PC-9 (cell line): Measurements from ENCODE around the gene PCDH1. TPM values are rescaled to one million over a fixed set of nuclear protein-coding genes. Genes with fewer than 3 reads are reported as not detected.

ENCODE experiments used
- BruUV-seq: library from RNA; stranded (reverse); fragments of 400-500 nt; replicated peaks from 2 replicates; lab custom pipeline; 2021; lab: Mats Ljungman, UMichigan
- CTCF ChIA-PET: fragments of 300-600 bp; sonication (Branson Sonifier 250); formaldehyde crosslinking; loops from one replicate; lab custom pipeline; 2022; ENCODE audit warnings: antibody characterized with exemption; lab: Charles Lee
- POLR2A ChIA-PET: fragments of 300-600 bp; sonication (Branson Sonifier 250); formaldehyde crosslinking; loops from one replicate; lab custom pipeline; 2022; ENCODE audit warnings: antibody characterized with exemption; ENCODE audit not compliant: unreplicated experiment; lab: Charles Lee
- DNase-seq, 2 experiments: peaks; one replicate each; pipeline versions ENCODE4 v3.0.0 to v3.0.0-alpha.2; 2015 to 2022; ENCODE audit warnings: mixed read lengths in 1 of 2
- H2AFZ ChIP-seq: fragments of 200-600 bp; sonication (generic); 2 replicates; pipeline ENCODE4 v1.8.1; 2017; ENCODE audit warnings: antibody characterized with exemption
- H3F3A ChIP-seq: fragments of 200-600 bp; sonication (generic); 2 replicates; pipeline ENCODE4 v1.8.1; 2017; ENCODE audit warnings: antibody characterized with exemption, mild to moderate bottlenecking, low read depth; ENCODE audit not compliant: insufficient read depth
- H3K27ac ChIP-seq: fragments of 200-600 bp; sonication (generic); 2 replicates; pipeline ENCODE4 v1.6.1; 2016; ENCODE audit warnings: mixed run types
- H3K27me3 ChIP-seq: fragments of 200-600 bp; sonication (generic); 2 replicates; pipeline ENCODE4 v1.6.1; 2016; ENCODE audit warnings: low read depth, mixed run types; ENCODE audit not compliant: insufficient read depth
- H3K36me3 ChIP-seq: fragments of 200-600 bp; sonication (generic); 2 replicates; pipeline ENCODE4 v1.6.1; 2016; ENCODE audit warnings: low read depth, mixed run types
- H3K4me1 ChIP-seq: fragments of 200-600 bp; sonication (generic); replicated peaks from 2 replicates; pipeline ENCODE4 v1.6.1; 2016; ENCODE audit warnings: mixed run types; ENCODE audit not compliant: insufficient read depth
- H3K4me2 ChIP-seq: fragments of 200-600 bp; sonication (generic); 2 replicates; pipeline ENCODE4 v1.6.1; 2017; ENCODE audit warnings: mixed run types
- H3K4me3 ChIP-seq: fragments of 200-600 bp; sonication (generic); 2 replicates; pipeline ENCODE4 v1.6.1; 2016; ENCODE audit warnings: mixed run types
- H3K79me2 ChIP-seq: fragments of 200-600 bp; sonication (generic); 2 replicates; pipeline ENCODE4 v1.6.1; 2017; ENCODE audit warnings: low read depth, mixed run types
- H3K9me2 ChIP-seq: fragments of 200-600 bp; sonication (generic); 2 replicates; pipeline ENCODE4 v1.8.1; 2017; ENCODE audit warnings: mild to moderate bottlenecking; ENCODE audit not compliant: insufficient read depth
- H3K9me3 ChIP-seq: fragments of 200-600 bp; sonication (generic); 2 replicates; pipeline ENCODE4 v1.8.1; 2016; ENCODE audit warnings: low read depth; ENCODE audit not compliant: insufficient read depth
- H4K20me1 ChIP-seq: fragments of 200-600 bp; sonication (generic); 2 replicates; pipeline ENCODE4 v1.8.1; 2017; ENCODE audit not compliant: insufficient read depth
- EZH2 ChIP-seq: fragments of 200-600 bp; sonication (generic); IDR thresholded peaks from 2 replicates; pipeline ENCODE4 v1.8.0; 2017; ENCODE audit warnings: antibody characterized with exemption, low read depth
- intact Hi-C: fragments of 100-400 bp; cut with micrococcal nuclease; formaldehyde crosslinking; loops from one replicate; pipeline ENCODE4 v1.10.0; 2022; ENCODE audit not compliant: unreplicated experiment
- total RNA-seq: library from RNA; stranded (reverse); gene quantifications from 2 replicates; pipeline ENCODE4 v1.2.3, GENCODE V29; 2021
- TF ChIP-seq, protein P1 (sequence below): fragments of 200-600 bp; sonication (generic); conservative IDR thresholded peaks from 2 replicates; pipeline ENCODE4 v1.6.1; 2017; ENCODE audit warnings: mixed run types, antibody characterized with exemption, mild to moderate bottlenecking, moderate library complexity

PCDH1 gene
- total RNA-seq, 1 experiment from 2014 or later, result 88.5 TPM

DNA sequence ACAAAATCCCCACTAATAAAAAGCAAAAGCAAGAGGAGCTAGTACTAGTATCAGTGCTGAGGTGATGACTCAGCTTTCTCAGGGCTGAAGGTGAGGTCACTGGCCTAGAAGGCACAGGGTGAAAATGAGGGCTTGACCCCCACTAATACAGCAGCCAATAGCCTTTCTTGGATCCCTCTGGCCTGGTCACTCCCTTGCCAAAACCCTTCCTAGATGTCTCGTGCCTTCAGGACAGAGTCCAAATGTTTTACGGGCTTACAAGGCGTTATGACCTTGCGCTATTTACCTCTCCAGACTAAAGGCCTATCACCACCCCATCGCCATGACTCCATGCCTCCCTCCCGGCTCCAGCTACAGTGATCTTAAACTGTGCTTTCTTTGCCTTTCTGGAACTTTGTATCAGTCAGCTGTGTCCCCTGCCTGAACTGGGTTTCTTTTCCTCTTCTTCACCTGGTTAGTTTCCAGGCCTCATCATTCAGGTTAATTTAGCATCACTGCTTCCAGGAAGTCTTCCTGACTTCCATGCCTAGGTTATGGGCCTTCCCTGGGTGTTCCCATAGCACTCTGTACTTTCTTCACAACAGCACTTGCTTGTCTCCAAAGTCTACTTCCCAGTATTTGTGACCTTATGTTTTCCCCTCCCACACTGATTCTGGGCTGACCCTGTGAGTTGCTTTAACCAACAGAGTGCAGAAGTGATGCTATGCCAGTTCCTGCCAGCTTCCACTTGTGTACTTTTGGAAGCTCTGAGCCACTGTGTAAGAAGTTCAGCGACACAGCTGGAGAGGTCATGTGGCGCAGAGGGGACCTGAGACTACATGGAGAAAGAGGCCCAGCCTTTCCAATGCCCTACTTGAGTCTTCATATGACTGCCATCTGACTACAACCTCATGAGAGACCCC is 41.3 kb upstream of the PCDH1 start:
- Histone ChIP-seq H3F3A (peaks cover 14% of the 10 kb centered on the region; the same call in 1 of the 2 replicates), H3K9me2 (no peaks in the 10 kb centered on the region), H3K79me2 (peaks cover 17% of the 10 kb centered on the region), H3K4me3 (no peak overlapping the region), H3K27me3 (no peaks in the 10 kb centered on the region), H3K27ac (no peak overlapping the region), H3K36me3 (no peaks in the 10 kb centered on the region), H4K20me1 (0 out of 2 replicates have a peak, but pooled peaks cover 4% of the 10 kb centered on the region), H3K4me1 (peaks cover 18% of the 10 kb centered on the region), H3K4me2 (no peak overlapping the region), H2AFZ (no peak overlapping the region), H3K9me3 (no peaks in the 10 kb centered on the region)
- CTCF ChIA-PET, result no interaction called here
- DNase-seq, result no peak
- intact Hi-C loops, result loop anchor here (5.0 kb wide), 1 partner anchor 42 kb away; the partner anchor contains the start of gene PCDH1
- TF ChIP-seq, protein P1, sequence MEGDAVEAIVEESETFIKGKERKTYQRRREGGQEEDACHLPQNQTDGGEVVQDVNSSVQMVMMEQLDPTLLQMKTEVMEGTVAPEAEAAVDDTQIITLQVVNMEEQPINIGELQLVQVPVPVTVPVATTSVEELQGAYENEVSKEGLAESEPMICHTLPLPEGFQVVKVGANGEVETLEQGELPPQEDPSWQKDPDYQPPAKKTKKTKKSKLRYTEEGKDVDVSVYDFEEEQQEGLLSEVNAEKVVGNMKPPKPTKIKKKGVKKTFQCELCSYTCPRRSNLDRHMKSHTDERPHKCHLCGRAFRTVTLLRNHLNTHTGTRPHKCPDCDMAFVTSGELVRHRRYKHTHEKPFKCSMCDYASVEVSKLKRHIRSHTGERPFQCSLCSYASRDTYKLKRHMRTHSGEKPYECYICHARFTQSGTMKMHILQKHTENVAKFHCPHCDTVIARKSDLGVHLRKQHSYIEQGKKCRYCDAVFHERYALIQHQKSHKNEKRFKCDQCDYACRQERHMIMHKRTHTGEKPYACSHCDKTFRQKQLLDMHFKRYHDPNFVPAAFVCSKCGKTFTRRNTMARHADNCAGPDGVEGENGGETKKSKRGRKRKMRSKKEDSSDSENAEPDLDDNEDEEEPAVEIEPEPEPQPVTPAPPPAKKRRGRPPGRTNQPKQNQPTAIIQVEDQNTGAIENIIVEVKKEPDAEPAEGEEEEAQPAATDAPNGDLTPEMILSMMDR, result no peak
- no peak for TF ChIP-seq EZH2
- BruUV-seq, result no TSS peak
- POLR2A ChIA-PET, result no interaction called here

DNA sequence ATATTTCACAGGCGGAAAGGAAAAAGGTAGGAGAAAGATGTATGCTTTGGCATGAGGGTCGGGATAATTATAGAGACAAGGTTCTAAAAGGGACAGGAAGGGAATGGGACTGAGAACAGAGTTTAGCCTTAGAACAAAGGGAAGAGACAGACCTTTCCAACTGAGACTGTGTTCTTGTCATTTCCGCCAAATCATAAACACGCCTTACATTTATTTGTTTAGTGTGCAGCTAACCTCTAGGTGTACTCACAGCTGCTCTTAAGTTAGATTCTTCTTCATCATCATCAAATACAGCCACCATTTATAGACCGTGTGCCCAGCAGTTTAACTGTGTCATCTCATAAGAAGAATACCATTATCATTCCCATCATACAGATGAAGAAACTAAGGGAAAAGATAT is 39.5 kb upstream of the PCDH1 start:
- ChIA-PET CTCF (interaction anchor here (0.6 kb wide), 1 partner anchor 51 kb away, joined by 3 read pairs; the partner anchor contains the start of gene RNF14), POLR2A (no interaction called here)
- peaks cover 14% of the 10 kb centered on the region; the same call in 1 of the 2 replicates for H3F3A ChIP-seq
- BruUV-seq, result no TSS peak
- no peak overlapping the region for H3K4me2 ChIP-seq
- TF ChIP-seq, protein P1, result no peak
- TF ChIP-seq EZH2, result no peak
- no peak for DNase-seq
- no peak overlapping the region for H3K4me3 ChIP-seq
- peaks cover 8% of the 10 kb centered on the region for H3K79me2 ChIP-seq
- intact Hi-C loops, result no loop called here
- peaks cover 14% of the 10 kb centered on the region for H3K4me1 ChIP-seq
- H2AFZ ChIP-seq, result no peak overlapping the region
- no peak overlapping the region for H3K27ac ChIP-seq
- H3K36me3 ChIP-seq, result no peaks in the 10 kb centered on the region
- H3K9me3 ChIP-seq, result no peaks in the 10 kb centered on the region
- no peaks in the 10 kb centered on the region for H3K27me3 ChIP-seq
- H3K9me2 ChIP-seq, result no peaks in the 10 kb centered on the region
- no peaks in the 10 kb centered on the region for H4K20me1 ChIP-seq

DNA sequence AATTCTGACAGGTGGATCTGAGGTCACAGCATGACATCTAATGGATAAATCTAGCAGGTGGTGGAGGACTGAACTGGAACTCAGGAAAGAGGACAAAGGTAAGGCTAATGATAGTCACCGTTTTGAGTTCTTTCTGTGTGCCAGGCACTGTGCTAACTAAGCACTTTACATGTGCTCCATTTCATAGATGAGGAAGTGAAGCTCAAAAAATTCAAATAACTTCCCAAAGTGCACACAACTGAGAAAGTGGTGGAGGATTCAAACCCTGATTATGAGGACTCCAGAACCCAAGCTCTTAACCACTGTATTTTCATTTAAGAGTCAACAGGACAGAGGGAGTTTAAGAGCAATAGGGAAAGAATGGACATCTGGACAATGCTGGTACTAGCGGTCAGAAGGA is 38.3 kb upstream of the PCDH1 start:
- CTCF ChIA-PET, result interaction anchor here (0.6 kb wide), 1 partner anchor 59 kb away, joined by 3 read pairs; no protein-coding TSS in a partner anchor
- Histone ChIP-seq H3K27me3 (no peaks in the 10 kb centered on the region), H3K79me2 (no peaks in the 10 kb centered on the region), H3K9me2 (no peaks in the 10 kb centered on the region), H3K4me1 (0 out of 2 replicates have a peak, but pooled peaks cover 8% of the 10 kb centered on the region), H3F3A (peaks cover 4% of the 10 kb centered on the region; the same call in 1 of the 2 replicates), H3K9me3 (no peaks in the 10 kb centered on the region), H3K27ac (no peak overlapping the region), H4K20me1 (no peaks in the 10 kb centered on the region), H3K4me2 (no peak overlapping the region), H3K4me3 (no peak overlapping the region), H3K36me3 (no peaks in the 10 kb centered on the region), H2AFZ (no peak overlapping the region)
- DNase-seq, result no peak
- TF ChIP-seq, protein P1, result no peak
- no peak for TF ChIP-seq EZH2
- POLR2A ChIA-PET, result no interaction called here
- BruUV-seq, result no TSS peak
- intact Hi-C loops, result no loop called here
